OCI-LY3 (cell line): Measurements from ENCODE around the gene C16orf74.

Source experiments
- CTCF ChIP-seq: fragments of 200-600, 300-600 bp; sonication (generic); IDR thresholded peaks from 2 replicates; pipeline ENCODE4 v1.5.1; 2014; ENCODE audit warnings: antibody characterized with exemption, low read length, low read depth
- EZH2phosphoT487 ChIP-seq: fragments of 200-600 bp; shearing (Covaris generic); IDR thresholded peaks from 2 replicates; pipeline ENCODE4 v1.6.1; 2018; ENCODE audit warnings: antibody characterized with exemption, mixed run types, low read depth

DNA sequence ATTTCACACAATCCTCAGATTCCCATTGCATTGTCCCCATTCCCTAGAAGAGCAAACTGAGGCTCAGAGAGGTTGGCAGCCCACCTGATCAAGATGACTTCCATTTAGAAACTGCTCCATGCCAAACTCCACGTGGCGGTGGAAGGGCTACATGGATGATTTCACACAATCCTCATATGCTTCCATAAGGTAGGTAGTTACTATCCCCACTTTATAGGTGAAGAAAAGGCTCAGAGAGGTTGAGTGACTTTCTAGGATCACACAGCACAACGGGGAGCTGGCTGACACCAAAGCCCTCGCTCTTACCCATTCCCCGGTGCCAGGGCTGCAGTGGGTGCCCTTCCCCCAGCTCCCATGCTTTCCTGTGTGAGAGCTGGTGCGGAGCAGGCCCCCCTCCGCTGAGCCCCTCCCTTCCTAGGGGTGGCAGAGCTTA is 52.4 kb downstream of the C16orf74 start:
- TF ChIP-seq CTCF (no peak), EZH2phosphoT487 (no peak)
